Measurements from ENCODE around the gene MSI2. TPM values are rescaled to one million over a fixed set of nuclear protein-coding genes. Genes with fewer than 3 reads are reported as not detected.

MSI2 gene
- total and polyA plus RNA-seq, 9 of the 15 experiments (the other 6 are each of a cell fraction or from before 2014, with no cell fraction given), result 4.6 to 61.8 (median 42.4) TPM

DNA sequence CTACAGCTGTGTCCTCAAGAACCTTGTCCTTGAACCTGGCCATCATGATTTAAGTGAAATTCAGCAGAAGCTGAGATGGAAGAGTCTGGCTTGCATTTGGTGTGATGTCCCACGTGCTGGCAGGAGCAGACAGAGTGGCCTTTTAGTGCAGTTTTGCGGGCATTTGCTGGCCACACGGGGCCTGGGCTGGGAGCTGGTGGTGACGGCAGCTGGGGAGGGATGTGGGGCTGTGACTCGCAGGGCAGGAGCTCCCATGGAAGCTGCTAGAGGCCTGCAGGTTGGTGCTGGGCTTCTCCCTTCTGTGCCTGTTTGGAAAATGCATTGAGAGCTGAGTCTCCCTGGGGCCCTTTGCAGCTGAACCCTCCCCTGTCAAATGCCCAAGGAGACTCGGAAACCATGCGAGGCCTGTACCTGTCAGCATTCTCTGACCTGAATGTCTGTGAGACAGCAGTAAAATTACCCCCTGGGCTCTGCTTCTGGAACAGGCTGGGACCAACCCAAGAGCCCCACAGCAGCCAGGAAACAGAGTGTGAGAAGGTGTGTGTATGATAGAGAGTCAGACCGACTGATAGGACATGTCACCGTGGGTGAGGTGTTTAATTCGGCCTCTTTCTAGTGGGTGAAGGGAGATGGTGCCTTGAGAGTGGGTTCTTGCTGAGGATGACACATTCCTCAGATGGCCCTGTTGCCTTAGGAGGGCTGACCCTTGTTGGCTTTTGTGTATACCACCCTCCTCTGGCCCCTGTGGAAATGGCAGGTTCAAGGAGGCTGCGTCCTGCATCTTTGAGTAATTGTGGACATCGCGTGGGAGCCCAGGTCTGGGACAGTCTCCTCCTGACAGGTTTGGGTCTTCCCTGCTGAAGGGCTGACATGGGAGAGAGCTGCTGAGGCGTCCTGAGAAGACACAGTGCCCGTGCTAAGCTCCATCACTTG, 145.5 kb downstream of the MSI2 start:
- DNase-seq (ENCODE audit: extremely low read depth in 1 of 4, low spot score in 3 of 4) (peak in 2 of 4 experiments; percentile 50 to 56), FAIRE-seq (no peak), ATAC-seq (peak; percentile 84)
- Histone ChIP-seq H4K20me1 (replicated peaks; ENCODE audit: control insufficient read depth, insufficient read depth, low read length) (0 out of 2 replicates have a peak, but pooled peaks cover 3% of the 10 kb centered on the region), H3K27me3 (ENCODE audit: control insufficient read depth in 2 of 2, insufficient read depth in 2 of 2, low read length in 2 of 2) (no peaks in the 10 kb centered on the region), H3K9me3 (replicated peaks; ENCODE audit: control insufficient read depth, insufficient read depth, low read depth, low read length) (no peaks in the 10 kb centered on the region), H3K27ac (ENCODE audit: extremely low read depth, low read depth, low read length) (no peak overlapping the region), H3K9ac (ENCODE audit: insufficient read depth in 1 of 2, low read depth in 2 of 2, low read length in 2 of 2) (peak overlapping the region in 1 of 2 experiments; percentile 51; a peak in 1 of 4 replicates), H3K36me3 (ENCODE audit: control insufficient read depth, insufficient read depth, low read length) (peaks cover 35% of the 10 kb centered on the region), H3K4me2 (ENCODE audit: insufficient read depth, low read length) (no peak overlapping the region), H3K4me1 (replicated peaks in 1 of 2; ENCODE audit: control insufficient read depth in 2 of 2, insufficient read depth in 2 of 2, low read length in 2 of 2) (peaks cover 11 to 14% of the 10 kb centered on the region in 2 experiments), H3K4me3 (no peak overlapping the region), H3K9me1 (ENCODE audit: control insufficient read depth, insufficient read depth, low read length) (no peaks in the 10 kb centered on the region), H2AFZ (ENCODE audit: low read depth, low read length) (no peak overlapping the region), H3K79me2 (ENCODE audit: control insufficient read depth, insufficient read depth, low read length) (peaks cover 4% of the 10 kb centered on the region; the same call in 1 of the 3 replicates)
- 77% methylated on average over 14 of the region's 15 CpGs for WGBS (ENCODE audit: insufficient coverage, low coverage, missing lambda C conversion rate)
- no TSS peak for BruUV-seq (replicated peaks)
- POLR2A ChIA-PET, result interaction anchor here (0.7 to 2.1 kb wide), 2 partner anchors 152 to 219 kb away, joined by 3 to 4 read pairs; no protein-coding TSS in a partner anchor
- intact Hi-C loops (cut with micrococcal nuclease) (loop anchor here (1.0 kb wide), 1 partner anchor 159 kb away; no protein-coding TSS in a partner anchor), in situ Hi-C loops (cut with MboI) (no loop called here)
- CTCF ChIA-PET (ENCODE audit: low intra/inter-chr PET ratio), result interaction anchor here (1.0 to 1.7 kb wide), 2 partner anchors 158 to 159 kb away, joined by 3 to 6 read pairs; no protein-coding TSS in a partner anchor
- TF ChIP-seq, protein P1, sequence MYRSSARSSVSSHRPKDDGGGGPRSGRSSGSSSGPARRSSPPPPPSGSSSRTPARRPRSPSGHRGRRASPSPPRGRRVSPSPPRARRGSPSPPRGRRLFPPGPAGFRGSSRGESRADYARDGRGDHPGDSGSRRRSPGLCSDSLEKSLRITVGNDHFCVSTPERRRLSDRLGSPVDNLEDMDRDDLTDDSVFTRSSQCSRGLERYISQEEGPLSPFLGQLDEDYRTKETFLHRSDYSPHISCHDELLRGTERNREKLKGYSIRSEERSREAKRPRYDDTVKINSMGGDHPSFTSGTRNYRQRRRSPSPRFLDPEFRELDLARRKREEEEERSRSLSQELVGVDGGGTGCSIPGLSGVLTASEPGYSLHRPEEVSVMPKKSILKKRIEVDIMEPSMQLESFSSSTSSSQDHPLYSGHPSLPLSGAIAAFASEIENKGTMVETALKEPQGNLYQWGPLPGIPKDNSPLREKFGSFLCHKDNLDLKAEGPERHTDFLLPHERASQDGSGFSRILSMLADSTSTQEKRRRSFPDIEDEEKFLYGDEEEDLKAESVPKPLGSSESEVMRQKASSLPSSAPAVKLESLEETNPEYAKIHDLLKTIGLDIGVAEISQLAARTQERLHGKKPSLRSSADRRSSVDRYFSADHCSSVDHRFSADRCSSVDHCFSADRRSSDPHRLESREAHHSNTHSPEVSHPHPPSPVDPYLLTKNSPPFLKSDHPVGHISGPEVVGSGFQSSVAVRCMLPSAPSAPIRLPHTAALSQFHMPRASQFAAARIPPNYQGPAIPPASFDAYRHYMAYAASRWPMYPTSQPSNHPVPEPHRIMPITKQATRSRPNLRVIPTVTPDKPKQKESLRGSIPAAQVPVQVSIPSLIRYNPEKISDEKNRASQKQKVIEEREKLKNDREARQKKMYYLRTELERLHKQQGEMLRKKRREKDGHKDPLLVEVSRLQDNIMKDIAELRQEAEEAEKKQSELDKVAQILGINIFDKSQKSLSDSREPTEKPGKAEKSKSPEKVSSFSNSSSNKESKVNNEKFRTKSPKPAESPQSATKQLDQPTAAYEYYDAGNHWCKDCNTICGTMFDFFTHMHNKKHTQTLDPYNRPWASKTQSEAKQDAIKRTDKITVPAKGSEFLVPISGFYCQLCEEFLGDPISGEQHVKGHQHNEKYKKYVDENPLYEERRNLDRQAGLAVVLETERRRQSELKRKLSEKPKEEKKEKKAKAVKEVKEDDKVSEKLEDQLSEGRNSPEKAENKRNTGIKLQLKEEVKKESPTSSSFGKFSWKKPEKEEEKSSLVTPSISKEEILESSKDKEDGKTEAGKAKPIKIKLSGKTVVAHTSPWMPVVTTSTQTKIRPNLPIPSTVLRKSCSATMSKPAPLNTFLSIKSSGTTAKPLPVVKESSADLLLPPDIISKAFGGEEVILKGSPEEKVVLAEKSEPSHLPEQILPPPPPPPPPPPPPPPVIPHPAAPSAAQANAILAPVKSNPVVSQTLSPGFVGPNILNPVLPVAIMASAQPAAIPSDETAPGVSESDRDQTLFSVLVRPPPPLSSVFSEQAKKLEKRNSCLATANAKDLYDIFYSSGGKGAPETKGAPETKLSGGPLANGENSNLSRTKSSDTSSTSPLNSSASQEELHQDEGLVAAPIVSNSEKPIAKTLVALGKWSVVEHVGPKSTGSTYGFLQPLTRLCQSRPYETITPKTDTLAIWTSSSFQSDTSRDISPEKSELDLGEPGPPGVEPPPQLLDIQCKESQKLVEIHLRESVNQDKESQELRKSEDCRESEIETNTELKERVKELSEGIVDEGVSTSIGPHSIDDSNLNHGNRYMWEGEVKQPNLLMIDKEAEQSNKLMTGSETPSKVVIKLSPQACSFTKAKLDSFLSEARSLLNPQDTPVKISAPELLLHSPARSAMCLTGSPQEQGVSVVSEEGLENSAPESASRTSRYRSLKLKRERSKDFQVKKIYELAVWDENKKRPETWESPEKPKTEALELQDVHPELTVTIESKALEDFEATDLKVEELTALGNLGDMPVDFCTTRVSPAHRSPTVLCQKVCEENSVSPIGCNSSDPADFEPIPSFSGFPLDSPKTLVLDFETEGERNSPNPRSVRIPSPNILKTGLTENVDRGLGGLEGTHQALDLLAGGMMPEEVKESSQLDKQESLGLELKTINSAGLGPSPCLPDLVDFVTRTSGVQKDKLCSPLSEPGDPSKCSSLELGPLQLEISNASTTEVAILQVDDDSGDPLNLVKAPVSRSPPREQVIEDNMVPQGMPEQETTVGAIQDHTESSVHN (IDR thresholded peaks at IDR 0.05; ENCODE audit: borderline replicate concordance in 1 of 2, low read depth in 1 of 2), result no peak
- TF ChIP-seq, protein P2, sequence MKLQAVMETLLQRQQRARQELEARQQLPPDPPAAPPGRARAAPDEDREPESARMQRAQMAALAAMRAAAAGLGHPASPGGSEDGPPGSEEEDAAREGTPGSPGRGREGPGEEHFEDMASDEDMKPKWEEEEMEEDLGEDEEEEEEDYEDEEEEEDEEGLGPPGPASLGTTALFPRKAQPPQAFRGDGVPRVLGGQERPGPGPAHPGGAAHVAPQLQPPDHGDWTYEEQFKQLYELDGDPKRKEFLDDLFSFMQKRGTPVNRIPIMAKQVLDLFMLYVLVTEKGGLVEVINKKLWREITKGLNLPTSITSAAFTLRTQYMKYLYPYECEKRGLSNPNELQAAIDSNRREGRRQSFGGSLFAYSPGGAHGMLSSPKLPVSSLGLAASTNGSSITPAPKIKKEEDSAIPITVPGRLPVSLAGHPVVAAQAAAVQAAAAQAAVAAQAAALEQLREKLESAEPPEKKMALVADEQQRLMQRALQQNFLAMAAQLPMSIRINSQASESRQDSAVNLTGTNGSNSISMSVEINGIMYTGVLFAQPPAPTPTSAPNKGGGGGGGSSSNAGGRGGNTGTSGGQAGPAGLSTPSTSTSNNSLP (IDR thresholded peaks at IDR 0.05; ENCODE audit: borderline replicate concordance, low read depth, low read length), result no peak
- TF ChIP-seq, protein P3, sequence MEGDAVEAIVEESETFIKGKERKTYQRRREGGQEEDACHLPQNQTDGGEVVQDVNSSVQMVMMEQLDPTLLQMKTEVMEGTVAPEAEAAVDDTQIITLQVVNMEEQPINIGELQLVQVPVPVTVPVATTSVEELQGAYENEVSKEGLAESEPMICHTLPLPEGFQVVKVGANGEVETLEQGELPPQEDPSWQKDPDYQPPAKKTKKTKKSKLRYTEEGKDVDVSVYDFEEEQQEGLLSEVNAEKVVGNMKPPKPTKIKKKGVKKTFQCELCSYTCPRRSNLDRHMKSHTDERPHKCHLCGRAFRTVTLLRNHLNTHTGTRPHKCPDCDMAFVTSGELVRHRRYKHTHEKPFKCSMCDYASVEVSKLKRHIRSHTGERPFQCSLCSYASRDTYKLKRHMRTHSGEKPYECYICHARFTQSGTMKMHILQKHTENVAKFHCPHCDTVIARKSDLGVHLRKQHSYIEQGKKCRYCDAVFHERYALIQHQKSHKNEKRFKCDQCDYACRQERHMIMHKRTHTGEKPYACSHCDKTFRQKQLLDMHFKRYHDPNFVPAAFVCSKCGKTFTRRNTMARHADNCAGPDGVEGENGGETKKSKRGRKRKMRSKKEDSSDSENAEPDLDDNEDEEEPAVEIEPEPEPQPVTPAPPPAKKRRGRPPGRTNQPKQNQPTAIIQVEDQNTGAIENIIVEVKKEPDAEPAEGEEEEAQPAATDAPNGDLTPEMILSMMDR (IDR thresholded peaks at IDR 0.05 in 2 of 3, conservative IDR thresholded peaks at IDR 0.05 in 1 of 3; ENCODE audit: insufficient read depth in 2 of 3, low read depth in 1 of 3, low read length in 3 of 3), result peak; percentile 57 to 66 (median 63)
- TF ChIP-seq, protein P4, sequence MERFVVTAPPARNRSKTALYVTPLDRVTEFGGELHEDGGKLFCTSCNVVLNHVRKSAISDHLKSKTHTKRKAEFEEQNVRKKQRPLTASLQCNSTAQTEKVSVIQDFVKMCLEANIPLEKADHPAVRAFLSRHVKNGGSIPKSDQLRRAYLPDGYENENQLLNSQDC (CRISPR knock-in tag; IDR thresholded peaks at IDR 0.05), result no peak
- TF ChIP-seq CREBBP (IDR thresholded peaks at IDR 0.05; ENCODE audit: low read depth, low read length), result no peak
- no peak for TF ChIP-seq FOS (IDR thresholded peaks at IDR 0.05; ENCODE audit: extremely low read depth, insufficient read length)

Data from K562 (cell line).